Stomach (tissue), 9 donors: Measurements from ENCODE around the gene BNIP2. TPM values are rescaled to one million over a fixed set of nuclear protein-coding genes. Genes with fewer than 3 reads are reported as not detected.

ENCODE experiments used
- DNase-seq, 2 donors: peaks; one replicate each; pipeline versions ENCODE4 v3.0.0 to v3.0.0-alpha.2; 2013 to 2019
- H3K27ac ChIP-seq, 5 donors: fragments of 200-600 bp in 4 of 5; sonication (generic) in 4 of 5; one replicate each; pipeline ENCODE4 v1.5.1; 2013 to 2019; ENCODE audit warnings: mild to moderate bottlenecking in 1 of 5, moderate library complexity in 1 of 5
- H3K27me3 ChIP-seq, 3 donors: fragments of 200-600 bp; sonication (generic); one replicate each; pipeline ENCODE4 v1.5.1; 2017 to 2019; ENCODE audit warnings: mixed run types in 1 of 3
- H3K36me3 ChIP-seq, 4 donors: fragments of 200-600 bp; sonication (generic); 1 replicate in 3 of 4; 2 replicates in 1 of 4; pipeline ENCODE4 v1.5.1; 2016 to 2019
- H3K4me1 ChIP-seq, 4 donors: fragments of 200-600 bp; sonication (generic); one replicate each; pipeline ENCODE4 v1.5.1; 2016 to 2019
- H3K4me3 ChIP-seq, 4 donors: fragments of 200-600 bp; sonication (generic) in 3 of 4; one replicate each; pipeline ENCODE4 v1.5.1; 2016 to 2019; ENCODE audit warnings: mild to moderate bottlenecking in 1 of 4
- H3K9me3 ChIP-seq, 4 donors: fragments of 200-600 bp; sonication (generic); one replicate each; pipeline ENCODE4 v1.5.1; 2016 to 2019
- CTCF ChIP-seq, 7 experiments: fragments of 450-650 bp in 4 of 7; fragments of 200-600 bp in 3 of 7; sonication (generic) in 3 of 7; IDR thresholded peaks; one replicate each; pipeline ENCODE4 v1.5.1; 2016 to 2019; ENCODE audit warnings: antibody characterized with exemption in 7 of 7, control low read depth in 2 of 7, mild to moderate bottlenecking in 1 of 7
- EP300 ChIP-seq: sonication (generic); formaldehyde crosslinking; IDR thresholded peaks from one replicate; pipeline ENCODE4 v1.6.1; 2017; ENCODE audit warnings: antibody characterized with exemption
- POLR2A ChIP-seq, 4 donors: fragments of 450-650 bp; IDR thresholded peaks; one replicate each; pipeline ENCODE4 v1.6.1; 2016; ENCODE audit warnings: antibody characterized with exemption in 4 of 4, control low read depth in 2 of 4, mild to moderate bottlenecking in 1 of 4, moderate library complexity in 1 of 4
- POLR2AphosphoS5 ChIP-seq, 3 donors: sonication (generic); formaldehyde crosslinking; IDR thresholded peaks; one replicate each; pipeline ENCODE4 v1.6.1; 2016; ENCODE audit warnings: antibody characterized with exemption in 3 of 3
- WGBS, 5 donors: extraction: QIAGEN DNeasy Blood & Tissue Kit in 3 of 5; methylation state at CpG; one replicate each; pipeline versions ENCODE4 v1.1.5 to v1.1.7; 2013 to 2018; 5-methylcytosine and 5-hydroxymethylcytosine counted together
- intact Hi-C: fragments of 100-400 bp; cut with DNase I; formaldehyde crosslinking; loops from one replicate; pipeline ENCODE4 v1.15.1; 2023; ENCODE audit warnings: low total_unique reads
- polyA plus RNA-seq, 3 donors: library from polyadenylated mRNA; stranded (reverse); fragments of 200-250 nt; gene quantifications; one replicate each; pipeline ENCODE4 v1.2.3, GENCODE V29; 2013
- total RNA-seq, 5 donors: library from RNA; depleted of rRNA; stranded (reverse); fragments of >200 nt; gene quantifications; one replicate each; pipeline versions ENCODE4 v1.1.0 to v1.2.3, GENCODE V29; 2014 to 2016
- donor health status: healthy with polysubstance abuse.
- donor health status: Bipolar disorder and iron deficiency.
- donor health status: healthy.

The BNIP2 gene
- total and polyA plus RNA-seq, 8 donors: 15.2 to 194 (median 53.6) TPM

DNA sequence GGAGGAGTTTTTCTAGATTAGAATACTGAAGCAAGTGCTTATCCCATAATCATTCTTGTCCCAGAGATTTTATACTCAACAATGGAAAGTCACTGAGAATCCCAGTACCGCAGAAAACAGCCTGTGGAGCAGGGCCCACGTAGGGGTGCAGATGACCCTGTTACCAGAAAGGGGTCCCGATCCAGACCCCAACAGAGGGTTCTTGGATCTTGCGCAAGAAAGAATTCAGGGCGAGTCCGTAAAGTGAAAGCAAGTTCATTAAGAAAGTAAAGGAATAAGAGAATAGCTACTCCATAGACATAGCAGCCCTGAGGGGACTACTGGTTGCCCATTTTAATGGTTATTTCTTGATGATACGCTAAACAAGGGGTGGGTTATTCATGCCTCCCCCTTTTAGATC, 75.0 kb downstream of the BNIP2 start:
- H3K9me3 ChIP-seq: no peaks in the 10 kb centered on the region
- 62 to 87% (median 81%) methylated on average over 7 of the region's 7 CpGs for WGBS, 5 donors
- H3K36me3 ChIP-seq: peaks cover 0 to 3% (median 0%) of the 10 kb centered on the region in 4 donors
- peak overlapping the region in 1 of 4 donors; percentile 40 for H3K4me3 ChIP-seq
- TF ChIP-seq EP300 (no peak), POLR2AphosphoS5 (IDR thresholded peaks at IDR 0.05) (no peak), CTCF (IDR thresholded peaks at IDR 0.05) (no peak)
- H3K27me3 ChIP-seq: peaks cover 0 to 18% (median 7%) of the 10 kb centered on the region in 3 donors
- DNase-seq: no peak
- H3K27ac ChIP-seq: peak overlapping the region in 1 of 5 donors; percentile 73
- peaks cover 0 to 6% (median 2%) of the 10 kb centered on the region in 4 donors for H3K4me1 ChIP-seq
- intact Hi-C loops: no loop called here

- Histone ChIP-seq H3K27ac (peak within 1 kb of the TSS; percentile 26 to 76 (median 54)), H3K4me3 (peak within 1 kb of the TSS in 3 of 4 donors; percentile 32 to 40 (median 34)), H3K27me3 (peaks cover 0 to 8% (median 0%) of the 10 kb centered on the region in 3 donors), H3K36me3 (no peaks in the 10 kb centered on the region), H3K9me3 (no peaks in the 10 kb centered on the region), H3K4me1 (peaks cover 0 to 6% (median 2%) of the 10 kb centered on the region in 4 donors)
- TF ChIP-seq EP300 (no peak), CTCF (IDR thresholded peaks at IDR 0.05) (no peak), POLR2AphosphoS5 (IDR thresholded peaks at IDR 0.05) (peak in 2 of 3 donors; percentile 49 to 58), POLR2A (IDR thresholded peaks at IDR 0.05) (no peak)
- WGBS, 5 donors: 33 to 57% (median 45%) methylated on average over 8 of the region's 8 CpGs
- DNase-seq: peak in 1 of 2 donors; percentile 78
- intact Hi-C loops: no loop called here
These were observed 77.6 kb downstream of the BNIP2 start, which contains the start of gene GCNT3 for GRCh38 chr15:59611276-59612260. TSS of gene GCNT3 (plus strand) at chr15:59611783. CDS start at chr15:59618239, 6,456 bp downstream.

DNA sequence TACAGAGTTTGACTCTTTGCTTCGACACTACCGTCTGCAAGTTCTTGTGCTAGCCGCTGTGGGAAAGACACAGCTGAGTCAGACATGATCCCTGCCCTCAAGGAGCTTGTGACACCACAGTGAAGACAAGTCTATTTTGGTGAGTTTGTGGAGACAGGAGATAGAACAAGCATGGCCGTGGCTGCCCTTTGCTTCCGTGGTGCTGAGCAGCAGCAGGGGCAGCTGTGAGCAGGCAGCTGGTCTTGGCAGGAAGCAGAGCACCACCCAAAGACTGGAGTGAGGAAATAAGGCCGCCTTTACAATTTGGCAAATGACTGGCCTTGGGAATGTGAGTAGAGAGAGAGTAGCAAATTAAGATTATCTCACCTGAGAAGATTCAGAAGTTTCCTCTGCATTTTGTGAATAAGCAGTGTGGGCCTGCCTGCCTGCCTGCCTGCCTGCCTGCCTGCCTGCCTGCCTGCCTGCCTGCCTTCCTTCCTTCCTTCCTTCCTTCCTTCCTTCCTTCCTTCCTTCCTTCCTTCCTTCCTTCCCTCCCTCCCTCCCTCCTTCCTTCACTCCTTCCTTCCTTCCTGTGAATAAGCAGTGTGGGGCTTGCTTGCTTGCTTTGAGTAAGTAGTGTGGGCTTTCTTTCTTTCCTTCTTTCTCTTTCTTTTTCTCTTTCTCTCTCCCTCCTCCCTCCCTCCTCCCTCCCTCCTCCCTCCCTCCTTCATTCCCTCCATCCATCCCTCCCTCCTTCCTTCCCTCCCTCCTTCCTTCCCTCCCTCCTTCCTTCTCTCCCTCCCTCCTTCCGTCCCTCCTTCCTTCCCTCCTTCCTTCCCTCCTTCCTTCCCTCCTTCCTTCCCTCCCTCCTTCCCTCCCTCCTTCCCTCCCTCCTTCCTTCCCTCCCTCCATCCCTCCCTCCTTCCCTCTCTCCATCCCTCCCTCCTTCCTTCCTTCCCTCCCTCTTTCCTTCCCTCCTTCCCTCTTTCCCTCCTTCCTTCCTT, 79.1 kb downstream of the BNIP2 start:
- Histone ChIP-seq H3K4me3 (no peak overlapping the region), H3K27ac (no peak overlapping the region), H3K4me1 (no peaks in the 10 kb centered on the region), H3K36me3 (no peaks in the 10 kb centered on the region), H3K9me3 (no peaks in the 10 kb centered on the region), H3K27me3 (peaks cover 0 to 11% (median 0%) of the 10 kb centered on the region in 3 donors)
- TF ChIP-seq POLR2AphosphoS5 (IDR thresholded peaks at IDR 0.05): no peak
- TF ChIP-seq POLR2A (IDR thresholded peaks at IDR 0.05): no peak
- no peak for TF ChIP-seq EP300
- TF ChIP-seq CTCF (IDR thresholded peaks at IDR 0.05): no peak
- no peak for DNase-seq
- WGBS, 5 donors: 61 to 78% (median 71%) methylated on average over 6 to 7 of the region's 7 CpGs
- intact Hi-C loops: no loop called here

Other genes starting within 250 kb of the BNIP2 start
- gene GCNT3, start 77.5 kb downstream of the BNIP2 start, total RNA-seq: 10 to 100 TPM in 4 of 5 donors, 1 to 10 TPM in 1; 4.8 to 22.0 (median 16.9) TPM
- gene GCNT3, start 77.5 kb downstream of the BNIP2 start, polyA plus RNA-seq: 1 to 10 TPM; 4.9 to 8.2 (median 6.1) TPM
- gene GTF2A2, start 31.8 kb downstream of the BNIP2 start, total RNA-seq: 10 to 100 TPM in 4 of 5 donors, 1 to 10 TPM in 1; 1.2 to 30.8 (median 14.5) TPM
- 10 to 100 TPM; 60.7 to 82.9 (median 76.5) TPM for gene GTF2A2, start 31.8 kb downstream of the BNIP2 start, polyA plus RNA-seq